Neural cell (in vitro differentiated cells): Measurements from ENCODE around the gene ARHGAP27.
"Not testable (repeated sequence)": the region's sequence is repeated elsewhere in the genome, so short reads cannot be mapped to it uniquely, and the experiment has no call there.

Experiments used
- CTCF ChIP-seq: fragments of 450-650 bp; IDR thresholded peaks from 2 replicates; pipeline ENCODE4 v1.5.1; 2014; ENCODE audit warnings: antibody characterized with exemption, mild to moderate bottlenecking, moderate library complexity; ENCODE audit not compliant: poor library complexity, severe bottlenecking
- EP300 ChIP-seq: fragments of 450-650 bp; conservative IDR thresholded peaks from 2 replicates; pipeline ENCODE4 v1.6.1; 2014; ENCODE audit warnings: antibody characterized with exemption, mild to moderate bottlenecking, moderate library complexity; ENCODE audit not compliant: poor library complexity, severe bottlenecking
- EZH2 ChIP-seq: fragments of 200-600, 300-800 bp; shearing (Covaris generic), sonication (generic); IDR thresholded peaks from 2 replicates; pipeline ENCODE4 v1.6.1; 2014; ENCODE audit warnings: antibody characterized with exemption, low read length, borderline replicate concordance, mild to moderate bottlenecking; ENCODE audit not compliant: insufficient read depth, poor library complexity, severe bottlenecking
- MXI1 ChIP-seq: fragments of 450-650 bp; conservative IDR thresholded peaks from 2 replicates; pipeline ENCODE4 v1.6.1; 2014; ENCODE audit warnings: antibody characterized with exemption, mild to moderate bottlenecking; ENCODE audit not compliant: poor library complexity, severe bottlenecking
- POLR2AphosphoS5 ChIP-seq: IDR thresholded peaks from 2 replicates; pipeline ENCODE4 v1.6.1; 2012
- REST ChIP-seq: IDR thresholded peaks from 2 replicates; pipeline ENCODE4 v1.6.1; 2012; ENCODE audit warnings: borderline replicate concordance
- TAF1 ChIP-seq: IDR thresholded peaks from 2 replicates; pipeline ENCODE4 v1.6.1; 2012; ENCODE audit warnings: low read depth

GRCh38 chr17:45452329-45453224 is 19.9 kb upstream of the ARHGAP27 start:
- not testable (repeated sequence) for TF ChIP-seq CTCF, EP300, EZH2, REST, MXI1, TAF1, POLR2AphosphoS5
